ENCODE measurements around the gene TANC1. TPM values are rescaled to one million over a fixed set of nuclear protein-coding genes. Genes with fewer than 3 reads are reported as not detected.
A peak's percentile ranks its signal among the peaks of the same experiment; 100 is the strongest.
"Not testable (repeated sequence)": the region's sequence is repeated elsewhere in the genome, so short reads cannot be mapped to it uniquely, and the experiment has no call there.

Gene TANC1
- total and polyA plus RNA-seq, 2 donors (not counting 3 experiments of a cell fraction or from before 2014, with no cell fraction given) = 58.9 to 99.4 TPM

DNA sequence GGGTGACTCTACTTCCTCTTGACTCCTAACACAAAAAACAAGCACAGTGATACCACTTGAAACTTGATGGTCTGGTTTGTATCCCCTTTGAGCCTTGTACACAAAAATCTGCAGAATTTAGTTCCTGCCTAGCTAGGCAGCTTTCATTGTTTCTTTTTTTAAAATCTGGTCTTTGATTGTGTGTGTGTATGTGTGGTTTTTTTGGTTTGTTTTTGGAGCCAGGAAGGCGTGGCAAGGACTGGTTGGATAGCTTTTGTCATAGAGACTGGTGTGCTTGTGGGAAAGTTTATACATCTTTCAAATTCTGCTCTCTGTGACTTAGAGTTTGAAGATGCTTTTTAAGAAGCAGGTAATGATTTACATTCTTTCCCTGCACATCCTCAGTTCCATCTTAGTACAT is 127.4 kb downstream of the TANC1 start:
- no peak for TF ChIP-seq GATA2 (IDR thresholded peaks at IDR 0.05; ENCODE audit: insufficient read depth, insufficient read length, low read depth, low read length)
- Histone ChIP-seq H3K27me3 (ENCODE audit: control insufficient read depth in 2 of 2, insufficient read depth in 2 of 2, low read length in 2 of 2) (no peaks in the 10 kb centered on the region), H3K4me3 (replicated peaks in 1 of 3; ENCODE audit: insufficient read depth in 1 of 3, low read depth in 1 of 3, low read length in 3 of 3) (no peak overlapping the region), H3K79me2 (ENCODE audit: control insufficient read depth, insufficient read depth, low read length) (peaks cover 65% of the 10 kb centered on the region), H3K9ac (replicated peaks; ENCODE audit: extremely low read depth, insufficient read depth, low read length) (no peak overlapping the region), H3K36me3 (ENCODE audit: control insufficient read depth in 2 of 2, extremely low read depth in 1 of 2, insufficient read depth in 2 of 2, low read length in 2 of 2) (no peaks in the 10 kb centered on the region), H3K9me1 (replicated peaks; ENCODE audit: control insufficient read depth, extremely low read depth, insufficient read depth, low read length) (no peaks in the 10 kb centered on the region), H3K4me2 (ENCODE audit: insufficient read depth, low read length) (no peak overlapping the region), H2AFZ (ENCODE audit: low read depth, low read length) (no peak overlapping the region), H3K9me3 (replicated peaks; ENCODE audit: control insufficient read depth, insufficient read depth, low read length) (no peaks in the 10 kb centered on the region), H4K20me1 (replicated peaks; ENCODE audit: control insufficient read depth, extremely low read depth, insufficient read depth, low read length) (no peaks in the 10 kb centered on the region), H3K27ac (ENCODE audit: insufficient read depth, low read depth, low read length) (no peak overlapping the region), H3K4me1 (ENCODE audit: control insufficient read depth, extremely low read depth, insufficient read depth, low read length) (peaks cover 79% of the 10 kb centered on the region)
- FAIRE-seq (no peak), DNase-seq (ENCODE audit: low read depth, low spot score) (no peak)
- ChIA-PET POLR2A (no interaction called here), CTCF (no interaction called here)
- intact Hi-C loops (cut with micrococcal nuclease) = no loop called here
- dilution Hi-C loops (cut with MboI; ENCODE audit: extremely low pct_ligation_motif_present, low sequenced_read_pairs) = no loop called here
- no TSS peak for BruUV-seq (replicated peaks)

DNA sequence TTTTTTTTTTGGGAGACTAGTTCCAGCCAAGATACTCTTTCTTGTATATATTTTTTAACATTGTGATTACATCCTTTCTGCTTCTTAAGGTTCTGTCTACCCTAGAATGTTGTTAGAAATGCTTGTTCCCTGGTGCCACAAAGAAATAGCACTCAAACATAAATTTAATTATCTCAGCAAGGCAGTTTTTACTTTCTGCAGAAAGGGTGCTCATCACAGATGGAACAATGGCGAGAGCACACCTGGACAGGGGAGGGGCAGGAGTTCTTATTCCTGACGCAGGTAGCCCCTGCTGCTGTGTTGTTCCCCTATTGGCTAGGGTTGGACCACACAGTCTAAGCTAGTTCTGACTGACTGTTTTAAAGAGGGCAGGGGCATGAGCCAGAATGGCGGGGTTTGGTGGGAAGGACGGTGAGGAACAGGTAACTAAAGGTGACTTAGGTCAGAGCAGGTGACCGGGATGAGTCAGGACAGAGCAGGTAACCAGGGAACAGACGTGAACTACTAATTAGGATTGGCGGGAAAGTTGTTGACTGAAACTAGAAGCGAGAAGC is 127.9 kb downstream of the TANC1 start:
- H3K4me3 ChIP-seq (replicated peaks in 1 of 3; ENCODE audit: insufficient read depth in 1 of 3, low read depth in 1 of 3, low read length in 3 of 3); DNase-seq (ENCODE audit: low read depth, low spot score); H3K4me2 ChIP-seq (ENCODE audit: insufficient read depth, low read length); FAIRE-seq; H3K27me3 ChIP-seq (ENCODE audit: control insufficient read depth in 2 of 2, insufficient read depth in 2 of 2, low read length in 2 of 2); BruUV-seq (replicated peaks); H3K9ac ChIP-seq (replicated peaks; ENCODE audit: extremely low read depth, insufficient read depth, low read length); CTCF ChIA-PET; dilution Hi-C loops (cut with MboI; ENCODE audit: extremely low pct_ligation_motif_present, low sequenced_read_pairs); H2AFZ ChIP-seq (ENCODE audit: low read depth, low read length); H3K9me3 ChIP-seq (replicated peaks; ENCODE audit: control insufficient read depth, insufficient read depth, low read length); H3K36me3 ChIP-seq (ENCODE audit: control insufficient read depth in 2 of 2, extremely low read depth in 1 of 2, insufficient read depth in 2 of 2, low read length in 2 of 2); H3K9me1 ChIP-seq (replicated peaks; ENCODE audit: control insufficient read depth, extremely low read depth, insufficient read depth, low read length); POLR2A ChIA-PET; H4K20me1 ChIP-seq (replicated peaks; ENCODE audit: control insufficient read depth, extremely low read depth, insufficient read depth, low read length); intact Hi-C loops (cut with micrococcal nuclease): not testable (repeated sequence)
- Histone ChIP-seq H3K27ac (ENCODE audit: insufficient read depth, low read depth, low read length) (peak overlapping the region; percentile 37), H3K79me2 (ENCODE audit: control insufficient read depth, insufficient read depth, low read length) (peaks cover 69% of the 10 kb centered on the region), H3K4me1 (ENCODE audit: control insufficient read depth, extremely low read depth, insufficient read depth, low read length) (peaks cover 79% of the 10 kb centered on the region)
